COLO829 (cell line): Measurements from ENCODE around the gene SLC13A3.

Experiments used
- DNase-seq: peaks from one replicate; pipeline ENCODE4 v3.0.0; 2012; ENCODE audit warnings: low spot score

The SLC13A3 gene

GRCh38 chr20:46555370-46555956 is 95.8 kb downstream of the SLC13A3 start:
- no peak for DNase-seq

- no peak for DNase-seq
These were observed 96.4 kb downstream of the SLC13A3 start for GRCh38 chr20:46554828-46555227.

GRCh38 chr20:46553926-46554325 is 97.3 kb downstream of the SLC13A3 start:
- no peak for DNase-seq

- no peak for DNase-seq
These were observed 98.5 kb downstream of the SLC13A3 start for GRCh38 chr20:46552460-46553420.

- no peak for DNase-seq
These were observed 99.5 kb downstream of the SLC13A3 start for GRCh38 chr20:46551522-46552381.

- DNase-seq = no peak
These were observed 100.8 kb downstream of the SLC13A3 start, which contains the start of gene OCSTAMP for GRCh38 chr20:46550461-46550860. Gene OCSTAMP, minus strand, starts transcription at chr20:46550654. Its CDS starts 94 bp downstream, at chr20:46550560.

GRCh38 chr20:46549188-46549972 is 101.9 kb downstream of the SLC13A3 start:
- DNase-seq = no peak

GRCh38 chr20:46548688-46549087 is 102.6 kb downstream of the SLC13A3 start:
- no peak for DNase-seq

- DNase-seq = no peak
These were observed 103.3 kb downstream of the SLC13A3 start for GRCh38 chr20:46547995-46548394.

GRCh38 chr20:46546936-46547335 is 104.3 kb downstream of the SLC13A3 start:
- DNase-seq = no peak

GRCh38 chr20:46546298-46546697 is 105.0 kb downstream of the SLC13A3 start:
- no peak for DNase-seq

- no peak for DNase-seq
These were observed 105.5 kb downstream of the SLC13A3 start for GRCh38 chr20:46545827-46546138.

GRCh38 chr20:46545077-46545826 is 106.0 kb downstream of the SLC13A3 start:
- DNase-seq = no peak

GRCh38 chr20:46544576-46544975 is 106.7 kb downstream of the SLC13A3 start:
- no peak for DNase-seq

- DNase-seq = no peak
These were observed 107.3 kb downstream of the SLC13A3 start for GRCh38 chr20:46543959-46544358.

- no peak for DNase-seq
These were observed 108.2 kb downstream of the SLC13A3 start for GRCh38 chr20:46543033-46543432.

GRCh38 chr20:46541229-46541935 is 109.9 kb downstream of the SLC13A3 start:
- DNase-seq = no peak

GRCh38 chr20:46539113-46539512 is 112.1 kb downstream of the SLC13A3 start:
- no peak for DNase-seq

- DNase-seq = no peak
These were observed 120.6 kb downstream of the SLC13A3 start for GRCh38 chr20:46530640-46531039.

- DNase-seq = peak; percentile 34
These were observed 127.4 kb downstream of the SLC13A3 start for GRCh38 chr20:46523696-46524328.
